ENCODE measurements around the gene CATSPERB. TPM values are rescaled to one million over a fixed set of nuclear protein-coding genes. Genes with fewer than 3 reads are reported as not detected.

Gene CATSPERB
- total and polyA plus RNA-seq, 10 of the 15 experiments (the other 5 are each of a cell fraction or from before 2014, with no cell fraction given): not detected

DNA sequence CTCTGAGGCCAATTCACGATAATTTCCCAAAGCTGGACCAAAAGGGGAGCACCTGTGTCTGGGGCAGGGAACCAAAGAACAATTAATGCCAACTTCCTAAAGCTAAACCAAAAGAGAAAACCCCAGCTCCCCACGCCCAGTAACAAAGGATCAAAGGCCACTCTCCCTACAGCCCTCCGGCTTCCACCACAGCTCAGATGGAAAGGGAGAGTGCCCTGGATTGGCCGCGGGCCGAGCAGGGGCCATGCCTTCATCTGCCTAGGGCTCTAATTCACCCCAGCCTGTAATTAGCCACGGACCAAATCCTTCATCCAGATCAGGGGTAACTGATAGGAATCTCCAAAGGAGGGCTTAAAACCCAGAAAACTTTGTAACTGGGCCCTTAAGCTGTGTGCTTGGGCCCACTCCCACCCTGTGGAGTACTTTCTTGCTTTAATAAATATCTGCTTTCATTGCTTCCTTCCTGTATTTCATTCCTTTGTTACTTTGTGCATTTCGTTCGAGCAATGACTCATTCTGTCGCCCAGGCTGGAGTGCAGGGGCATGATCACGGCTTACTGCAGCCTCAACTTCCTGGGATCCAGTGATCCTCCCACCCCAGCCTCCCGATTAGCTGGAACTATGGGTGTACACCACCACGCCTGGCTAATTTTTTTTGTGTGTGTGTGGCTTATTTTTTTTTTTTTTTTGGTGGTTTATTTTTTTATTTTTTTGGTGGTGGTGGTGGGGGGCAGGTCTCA lies 156.2 kb downstream of the CATSPERB start:
- Histone ChIP-seq H3K9me3 (replicated peaks; ENCODE audit: control insufficient read depth, insufficient read depth, low read length) (no peaks in the 10 kb centered on the region), H3K79me2 (ENCODE audit: control insufficient read depth, insufficient read depth, low read length) (no peaks in the 10 kb centered on the region), H3K4me3 (no peak overlapping the region), H3K27ac (ENCODE audit: control insufficient read depth, insufficient read depth) (no peak overlapping the region), H2AFZ (ENCODE audit: control insufficient read depth, low read depth, low read length) (no peak overlapping the region), H3K9ac (ENCODE audit: control insufficient read depth, insufficient read depth, low read length) (no peak overlapping the region), H3K4me2 (ENCODE audit: control insufficient read depth, insufficient read depth) (no peak overlapping the region), H4K20me1 (ENCODE audit: control insufficient read depth, insufficient read depth) (no peaks in the 10 kb centered on the region), H3K36me3 (ENCODE audit: control insufficient read depth in 2 of 2, insufficient read depth in 2 of 2, low read length in 1 of 2) (no peaks in the 10 kb centered on the region), H3K4me1 (ENCODE audit: control insufficient read depth, insufficient read depth, low read length) (no peaks in the 10 kb centered on the region), H3K27me3 (replicated peaks in 1 of 2; ENCODE audit: control insufficient read depth in 2 of 2, insufficient read depth in 2 of 2, low read length in 1 of 2) (peaks cover 7 to 13% of the 10 kb centered on the region in 2 experiments)
- ChIA-PET SMC1A (ENCODE audit: uncharacterized antibody, unreplicated experiment) (no interaction called here), RAD21 (ENCODE audit: unreplicated experiment) (interaction anchor here (0.6 kb wide), 1 partner anchor 402 kb away, joined by 4 read pairs; no protein-coding TSS in a partner anchor), CTCF (no interaction called here), POLR2A (no interaction called here)
- no TSS peak for BruUV-seq (replicated peaks)
- 34% methylated on average over 13 of the region's 13 CpGs for WGBS (ENCODE audit: insufficient coverage, insufficient replicate concordance, low lambda C conversion rate, missing lambda C conversion rate)
- no peak for DNase-seq (ENCODE audit: low read depth, low spot score)
- no peak for TF ChIP-seq SIN3A (IDR thresholded peaks at IDR 0.05; ENCODE audit: low read depth, low read length)
- TF ChIP-seq ZNF24 (IDR thresholded peaks at IDR 0.05): no peak
- TF ChIP-seq BMI1 (IDR thresholded peaks at IDR 0.05; ENCODE audit: borderline replicate concordance): no peak
- TF ChIP-seq NR2C1 (IDR thresholded peaks at IDR 0.05): no peak
- TF ChIP-seq CREB1 (IDR thresholded peaks at IDR 0.05; ENCODE audit: low read depth): no peak
- TF ChIP-seq ZBTB11 (CRISPR knock-in tag; IDR thresholded peaks at IDR 0.05): no peak
- no peak for TF ChIP-seq NR2C2 (IDR thresholded peaks at IDR 0.05; ENCODE audit: borderline replicate concordance, control insufficient read depth, insufficient read length, low read depth)
- TF ChIP-seq, protein P1, sequence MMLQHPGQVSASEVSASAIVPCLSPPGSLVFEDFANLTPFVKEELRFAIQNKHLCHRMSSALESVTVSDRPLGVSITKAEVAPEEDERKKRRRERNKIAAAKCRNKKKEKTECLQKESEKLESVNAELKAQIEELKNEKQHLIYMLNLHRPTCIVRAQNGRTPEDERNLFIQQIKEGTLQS (IDR thresholded peaks at IDR 0.05; ENCODE audit: borderline replicate concordance, extremely low read depth, low read depth, low read length): no peak
- no peak for TF ChIP-seq HCFC1 (IDR thresholded peaks at IDR 0.05; ENCODE audit: low read length)
- TF ChIP-seq ZBED1 (IDR thresholded peaks at IDR 0.05; ENCODE audit: borderline replicate concordance): no peak
- in situ Hi-C loops (cut with MboI): no loop called here
- intact Hi-C loops (cut with micrococcal nuclease; ENCODE audit: unreplicated experiment): no loop called here
- no peak for FAIRE-seq
- ATAC-seq: no peak

All from GM12878 (cell line).